SK-N-SH (cell line): ENCODE data around the gene DCUN1D3. TPM values are rescaled to one million over a fixed set of nuclear protein-coding genes. Genes with fewer than 3 reads are reported as not detected.

Experiments used
- CTCF ChIA-PET: fragments of 300-600, 350-600 bp; formaldehyde crosslinking; extraction: SDS; loops from one replicate; lab custom pipeline; 2021; lab: Yijun Ruan, JAX
- POLR2A ChIA-PET: fragments of 350-600 bp; sonication (Branson Sonifier 250); formaldehyde crosslinking; extraction: SDS; loops from one replicate; lab custom pipeline; 2020; ENCODE audit warnings: antibody characterized with exemption, inconsistent platforms; lab: Yijun Ruan, JAX
- DNase-seq: peaks from one replicate; pipeline ENCODE4 v3.0.0; 2012
- H2AFZ ChIP-seq: fragments of 200-600 bp; sonication (generic); 2 replicates; pipeline ENCODE4 v1.8.1; 2016; ENCODE audit warnings: antibody characterized with exemption, mild to moderate bottlenecking, low read depth
- H3F3A ChIP-seq: fragments of 200-600 bp; sonication (generic); replicated peaks from 2 replicates; pipeline ENCODE3; 2016; ENCODE audit warnings: antibody characterized with exemption, mild to moderate bottlenecking; ENCODE audit not compliant: insufficient read depth
- H3K27ac ChIP-seq, 2 experiments: fragments of 200-500 bp in 1 of 2; fragments of 200-600 bp in 1 of 2; sonication (Bioruptor generic) in 1 of 2; sonication (generic), shearing (Covaris generic) in 1 of 2; 2 replicates each; pipeline versions ENCODE4 v1.5.1 to v1.6.1; 2014 to 2016; ENCODE audit warnings: low read depth in 2 of 2, inconsistent platforms in 1 of 2, low read length in 1 of 2, mild to moderate bottlenecking in 1 of 2, mixed read lengths in 1 of 2
- H3K27me3 ChIP-seq: fragments of 200-600 bp; sonication (generic), shearing (Covaris generic); 2 replicates; pipeline ENCODE4 v1.6.1; 2016; ENCODE audit warnings: mixed run types; ENCODE audit not compliant: insufficient read depth
- H3K36me3 ChIP-seq, 2 experiments: fragments of 200-500 bp in 1 of 2; fragments of 200-600 bp in 1 of 2; sonication (Bioruptor generic) in 1 of 2; sonication (generic) in 1 of 2; replicated peaks in 1 of 2; 2 replicates each; pipeline versions ENCODE3 to v1.5.1; 2014 to 2016; ENCODE audit warnings: low read length in 1 of 2, mild to moderate bottlenecking in 1 of 2; ENCODE audit not compliant: insufficient read depth in 2 of 2, control insufficient read depth in 1 of 2
- H3K4me1 ChIP-seq, 2 experiments: fragments of 200-500 bp in 1 of 2; fragments of 200-600 bp in 1 of 2; sonication (Bioruptor generic) in 1 of 2; sonication (generic), shearing (Covaris generic) in 1 of 2; 2 replicates each; pipeline versions ENCODE4 v1.5.1 to v1.6.1; 2014 to 2016; ENCODE audit warnings: low read depth in 1 of 2, low read length in 1 of 2, mixed run types in 1 of 2; ENCODE audit not compliant: insufficient read depth in 2 of 2, control insufficient read depth in 1 of 2
- H3K4me2 ChIP-seq: fragments of 200-600 bp; sonication (generic), shearing (Covaris generic); 2 replicates; pipeline ENCODE4 v1.6.1; 2017; ENCODE audit warnings: mixed run types
- H3K4me3 ChIP-seq, 2 experiments: fragments of 200-500 bp in 1 of 2; fragments of 200-600 bp in 1 of 2; sonication (Bioruptor generic) in 1 of 2; sonication (generic), shearing (Covaris generic) in 1 of 2; 2 replicates each; pipeline versions ENCODE4 v1.5.1 to v1.8.1; 2014 to 2016; ENCODE audit warnings: low read depth in 2 of 2, inconsistent platforms in 1 of 2, low read length in 1 of 2, mild to moderate bottlenecking in 1 of 2, mixed read lengths in 1 of 2, moderate library complexity in 1 of 2
- H3K79me2 ChIP-seq: fragments of 200-600 bp; sonication (generic); 2 replicates; pipeline ENCODE4 v1.8.1; 2017; ENCODE audit warnings: mild to moderate bottlenecking; ENCODE audit not compliant: insufficient read depth
- H3K9ac ChIP-seq: fragments of 200-600 bp; sonication (generic); 2 replicates; pipeline ENCODE4 v1.6.1; 2017; ENCODE audit warnings: mixed run types
- H3K9me2 ChIP-seq: fragments of 200-600 bp; sonication (generic); 2 replicates; pipeline ENCODE4 v1.6.1; 2017; ENCODE audit warnings: mixed run types
- H3K9me3 ChIP-seq: fragments of 200-600 bp; sonication (generic); 2 replicates; pipeline ENCODE4 v1.6.1; 2017; ENCODE audit warnings: mixed run types, mild to moderate bottlenecking, moderate library complexity
- H4K20me1 ChIP-seq: fragments of 200-600 bp; sonication (generic); 2 replicates; pipeline ENCODE4 v1.6.1; 2017; ENCODE audit warnings: mild to moderate bottlenecking, mixed run types; ENCODE audit not compliant: insufficient read depth
- CHD2 ChIP-seq: fragments of 150-350 bp; IDR thresholded peaks from 2 replicates; pipeline ENCODE4 v1.6.1; 2018; ENCODE audit warnings: low read length; ENCODE audit not compliant: partially characterized antibody
- ELF1 ChIP-seq: IDR thresholded peaks from 2 replicates; pipeline ENCODE4 v1.4.0; 2012
- FOSL2 ChIP-seq: IDR thresholded peaks from 2 replicates; pipeline ENCODE4 v1.4.0; 2012; ENCODE audit warnings: low read depth, mild to moderate bottlenecking, moderate library complexity, borderline replicate concordance
- MEF2A ChIP-seq: IDR thresholded peaks from 2 replicates; pipeline ENCODE4 v1.4.0; 2012; ENCODE audit warnings: low read depth, borderline replicate concordance
- MXI1 ChIP-seq: IDR thresholded peaks from 2 replicates; pipeline ENCODE4 v1.6.1; 2012; ENCODE audit warnings: mild to moderate bottlenecking, low read depth, low read length, improper control_type of control experiment
- POLR2AphosphoS5 ChIP-seq: IDR thresholded peaks from 2 replicates; pipeline ENCODE4 v1.6.1; 2012; ENCODE audit warnings: low read depth, low read length
- REST ChIP-seq: IDR thresholded peaks from 2 replicates; pipeline ENCODE4 v1.6.1; 2012; ENCODE audit warnings: mild to moderate bottlenecking, low read depth, low read length, moderate library complexity
- RFX5 ChIP-seq: IDR thresholded peaks from 2 replicates; pipeline ENCODE4 v1.6.1; 2012; ENCODE audit warnings: mild to moderate bottlenecking, improper control_type of control experiment, low read length
- SIN3A ChIP-seq: IDR thresholded peaks from 2 replicates; pipeline ENCODE4 v1.6.1; 2012; ENCODE audit warnings: low read depth, mild to moderate bottlenecking, low read length, moderate library complexity, borderline replicate concordance
- SMC3 ChIP-seq: IDR thresholded peaks from 2 replicates; pipeline ENCODE4 v1.6.1; 2012; ENCODE audit warnings: low read depth, low read length, improper control_type of control experiment
- TAF1 ChIP-seq: IDR thresholded peaks from 2 replicates; pipeline ENCODE4 v1.6.1; 2012; ENCODE audit warnings: low read depth, mild to moderate bottlenecking, low read length, moderate library complexity, borderline replicate concordance
- TEAD4 ChIP-seq: IDR thresholded peaks from 2 replicates; pipeline ENCODE4 v1.4.0; 2012; ENCODE audit warnings: mild to moderate bottlenecking, borderline replicate concordance; ENCODE audit not compliant: insufficient read depth
- YY1 ChIP-seq: IDR thresholded peaks from 2 replicates; pipeline ENCODE4 v1.4.0; 2012; ENCODE audit warnings: low read depth, mild to moderate bottlenecking
- ZBTB33 ChIP-seq: IDR thresholded peaks from 2 replicates; pipeline ENCODE4 v1.4.0; 2012; ENCODE audit warnings: low read depth, borderline replicate concordance
- WGBS: methylation state at CpG from one replicate; pipeline ENCODE4 v1.1.6; 2017; ENCODE audit warnings: low lambda C conversion rate; 5-methylcytosine and 5-hydroxymethylcytosine counted together
- polyA plus RNA-seq, 3 experiments: library from polyadenylated mRNA; depleted of rRNA; stranded (reverse); fragments of >200 nt; gene quantifications; 2 replicates each; pipeline ENCODE4 v1.2.3, GENCODE V29; 2012
- TF ChIP-seq, protein P1 (sequence below): fragments of 150-350 bp; IDR thresholded peaks from 2 replicates; pipeline ENCODE4 v1.6.1; 2017; ENCODE audit warnings: antibody characterized with exemption, low read length, low read depth, borderline replicate concordance
- TF ChIP-seq, protein P2 (sequence below): fragments of 150-350 bp; IDR thresholded peaks from 2 replicates; pipeline ENCODE4 v1.6.1; 2016; ENCODE audit warnings: mild to moderate bottlenecking, low read depth, low read length
- TF ChIP-seq, protein P3 (sequence below): fragments of 200-600 bp; sonication (generic); IDR thresholded peaks from 2 replicates; pipeline ENCODE4 v1.6.1; 2017; ENCODE audit warnings: antibody characterized with exemption, mild to moderate bottlenecking, moderate library complexity

The DCUN1D3 gene
- polyA plus RNA-seq, 1 of the 3 experiments (the other 2 are of a cell fraction) = 4.7 TPM

GRCh38 chr16:20899071-20899470 is 1.1 kb downstream of the DCUN1D3 start:
- H3K27ac ChIP-seq = peak overlapping the region; percentile 84 to 93
- no peak for DNase-seq
- peak overlapping the region; percentile 84 to 95 for H3K4me3 ChIP-seq
- H2AFZ ChIP-seq = no peak overlapping the region
- peaks cover 91% of the 10 kb centered on the region for H3K79me2 ChIP-seq
- H3K9ac ChIP-seq = peak overlapping the region; percentile 96
- H3K27me3 ChIP-seq = no peaks in the 10 kb centered on the region
- peaks cover 7% of the 10 kb centered on the region; the same call in 1 of the 2 replicates for H4K20me1 ChIP-seq
- H3K9me2 ChIP-seq = no peaks in the 10 kb centered on the region
- peaks cover 11 to 30% of the 10 kb centered on the region in 2 experiments for H3K36me3 ChIP-seq
- no peaks in the 10 kb centered on the region for H3K9me3 ChIP-seq
- H3K4me2 ChIP-seq = peak overlapping the region; percentile 86
- H3F3A ChIP-seq = no peaks in the 10 kb centered on the region
- no peak for TF ChIP-seq CHD2
- TF ChIP-seq POLR2AphosphoS5 = no peak
- no peak for TF ChIP-seq FOSL2
- no peak for TF ChIP-seq MXI1
- no peak for TF ChIP-seq TEAD4
- TF ChIP-seq, protein P1, sequence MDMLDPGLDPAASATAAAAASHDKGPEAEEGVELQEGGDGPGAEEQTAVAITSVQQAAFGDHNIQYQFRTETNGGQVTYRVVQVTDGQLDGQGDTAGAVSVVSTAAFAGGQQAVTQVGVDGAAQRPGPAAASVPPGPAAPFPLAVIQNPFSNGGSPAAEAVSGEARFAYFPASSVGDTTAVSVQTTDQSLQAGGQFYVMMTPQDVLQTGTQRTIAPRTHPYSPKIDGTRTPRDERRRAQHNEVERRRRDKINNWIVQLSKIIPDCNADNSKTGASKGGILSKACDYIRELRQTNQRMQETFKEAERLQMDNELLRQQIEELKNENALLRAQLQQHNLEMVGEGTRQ = no peak
- no peak for TF ChIP-seq ELF1
- no peak for TF ChIP-seq TAF1
- H3K4me1 ChIP-seq = peaks cover 8 to 19% of the 10 kb centered on the region in 2 experiments; a peak in 3 of 4 replicates
- ChIA-PET CTCF (interaction anchor here (0.6 to 2.3 kb wide), 4 partner anchors 20 to 49 kb away, joined by 3 to 10 read pairs (median 5); no protein-coding TSS in a partner anchor), POLR2A (interaction anchor here (1.7 to 2.1 kb wide), 2 partner anchors 31 to 92 kb away, joined by 7 to 8 read pairs; partner anchors contain the start of genes ERI2 and REXO5)
- 19% methylated on average over 5 of the region's 5 CpGs for WGBS

DNA sequence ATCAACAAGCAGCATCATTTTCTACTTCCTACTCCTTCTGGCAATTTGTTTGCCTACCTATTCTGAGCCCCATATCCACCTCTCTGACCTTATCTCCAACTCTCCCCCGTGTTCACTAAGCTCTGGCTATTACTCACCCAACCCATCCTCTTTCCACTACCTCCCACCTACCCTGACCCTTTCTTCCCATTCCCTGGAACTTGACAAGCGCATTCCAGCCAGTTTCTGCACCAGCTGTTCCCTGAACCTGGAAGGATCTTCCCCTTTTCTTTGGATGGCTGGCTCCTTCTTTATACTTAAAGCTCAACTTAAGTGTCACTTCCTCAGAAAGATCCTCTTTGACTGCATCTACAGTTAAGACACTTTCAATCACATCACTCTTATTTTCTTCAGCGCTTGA is 2.2 kb downstream of the DCUN1D3 start:
- H3K27me3 ChIP-seq = no peaks in the 10 kb centered on the region
- H3F3A ChIP-seq = no peaks in the 10 kb centered on the region
- no peak for DNase-seq
- H3K4me3 ChIP-seq = peak overlapping the region in 1 of 2 experiments; percentile 13; a peak in 1 of 4 replicates
- peaks cover 91% of the 10 kb centered on the region for H3K79me2 ChIP-seq
- no peak overlapping the region for H2AFZ ChIP-seq
- H4K20me1 ChIP-seq = peaks cover 10% of the 10 kb centered on the region
- CTCF ChIA-PET = interaction anchor here (0.9 to 1.2 kb wide), 2 partner anchors 27 to 91 kb away, joined by 3 read pairs; partner anchors contain the start of genes ERI2 and REXO5
- peaks cover 0 to 13% of the 10 kb centered on the region in 2 experiments; a peak in 3 of 4 replicates for H3K4me1 ChIP-seq
- H3K27ac ChIP-seq = no peak overlapping the region
- no peak overlapping the region for H3K9ac ChIP-seq
- H3K4me2 ChIP-seq = peak overlapping the region; percentile 86
- H3K9me3 ChIP-seq = no peaks in the 10 kb centered on the region
- H3K36me3 ChIP-seq = peaks cover 10 to 30% of the 10 kb centered on the region in 2 experiments
- POLR2A ChIA-PET = no interaction called here
- no peaks in the 10 kb centered on the region for H3K9me2 ChIP-seq
- WGBS = 86% methylated on average over 3 of the region's 3 CpGs
- TF ChIP-seq MEF2A (no peak), YY1 (no peak), MXI1 (no peak), SIN3A (no peak), SMC3 (no peak), REST (no peak), ZBTB33 (no peak), RFX5 (no peak)
- TF ChIP-seq, protein P2, sequence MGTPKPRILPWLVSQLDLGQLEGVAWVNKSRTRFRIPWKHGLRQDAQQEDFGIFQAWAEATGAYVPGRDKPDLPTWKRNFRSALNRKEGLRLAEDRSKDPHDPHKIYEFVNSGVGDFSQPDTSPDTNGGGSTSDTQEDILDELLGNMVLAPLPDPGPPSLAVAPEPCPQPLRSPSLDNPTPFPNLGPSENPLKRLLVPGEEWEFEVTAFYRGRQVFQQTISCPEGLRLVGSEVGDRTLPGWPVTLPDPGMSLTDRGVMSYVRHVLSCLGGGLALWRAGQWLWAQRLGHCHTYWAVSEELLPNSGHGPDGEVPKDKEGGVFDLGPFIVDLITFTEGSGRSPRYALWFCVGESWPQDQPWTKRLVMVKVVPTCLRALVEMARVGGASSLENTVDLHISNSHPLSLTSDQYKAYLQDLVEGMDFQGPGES = no peak
- TF ChIP-seq, protein P3, sequence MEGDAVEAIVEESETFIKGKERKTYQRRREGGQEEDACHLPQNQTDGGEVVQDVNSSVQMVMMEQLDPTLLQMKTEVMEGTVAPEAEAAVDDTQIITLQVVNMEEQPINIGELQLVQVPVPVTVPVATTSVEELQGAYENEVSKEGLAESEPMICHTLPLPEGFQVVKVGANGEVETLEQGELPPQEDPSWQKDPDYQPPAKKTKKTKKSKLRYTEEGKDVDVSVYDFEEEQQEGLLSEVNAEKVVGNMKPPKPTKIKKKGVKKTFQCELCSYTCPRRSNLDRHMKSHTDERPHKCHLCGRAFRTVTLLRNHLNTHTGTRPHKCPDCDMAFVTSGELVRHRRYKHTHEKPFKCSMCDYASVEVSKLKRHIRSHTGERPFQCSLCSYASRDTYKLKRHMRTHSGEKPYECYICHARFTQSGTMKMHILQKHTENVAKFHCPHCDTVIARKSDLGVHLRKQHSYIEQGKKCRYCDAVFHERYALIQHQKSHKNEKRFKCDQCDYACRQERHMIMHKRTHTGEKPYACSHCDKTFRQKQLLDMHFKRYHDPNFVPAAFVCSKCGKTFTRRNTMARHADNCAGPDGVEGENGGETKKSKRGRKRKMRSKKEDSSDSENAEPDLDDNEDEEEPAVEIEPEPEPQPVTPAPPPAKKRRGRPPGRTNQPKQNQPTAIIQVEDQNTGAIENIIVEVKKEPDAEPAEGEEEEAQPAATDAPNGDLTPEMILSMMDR = no peak
